HepG2 (cell line): ENCODE data around the gene PLCB4. TPM values are rescaled to one million over a fixed set of nuclear protein-coding genes. Genes with fewer than 3 reads are reported as not detected.

Experiments used
- ATAC-seq: fragments of 200-7000 bp; cut with Tn5 transposase; 3 replicates; pipeline ENCODE4 v1.9.1; 2020; ENCODE audit warnings: mild to moderate bottlenecking, moderate library complexity
- BruUV-seq: library from RNA; stranded (reverse); fragments of 400-500 nt; replicated peaks from 2 replicates; lab custom pipeline; 2021; lab: Mats Ljungman, UMichigan
- CTCF ChIA-PET: fragments of 300-600 bp; formaldehyde crosslinking; extraction: SDS; loops from one replicate; lab custom pipeline; 2021; ENCODE audit warnings: low total read pairs, inconsistent platforms, low intra/inter-chr PET ratio; lab: Yijun Ruan, JAX
- POLR2A ChIA-PET: fragments of 350-600 bp; sonication (Branson Sonifier 250); formaldehyde crosslinking; loops from one replicate; lab custom pipeline; 2020; ENCODE audit warnings: antibody characterized with exemption, inconsistent platforms; lab: Yijun Ruan, JAX
- DNase-seq: peaks from one replicate; pipeline ENCODE4 v3.0.0-alpha.2; 2015; ENCODE audit warnings: low spot score
- FAIRE-seq: peaks from 3 replicates; lab custom pipeline; 2011; peaks lifted over from hg19 to GRCh38; lab: Jason Lieb, UNC
- H2AFZ ChIP-seq: one replicate; pipeline ENCODE4 v1.6.1; 2011; ENCODE audit warnings: low read length, inconsistent platforms
- H3K27ac ChIP-seq: fragments of 300-600 bp; 3 replicates; pipeline ENCODE4 v1.8.0; 2011; ENCODE audit warnings: mixed run types, mild to moderate bottlenecking, mixed read lengths, low read length, inconsistent platforms; ENCODE audit not compliant: insufficient read depth; ENCODE audit errors: extremely low read length
- H3K27me3 ChIP-seq, 2 experiments: fragments of 200-600 bp in 1 of 2; 2 replicates in 1 of 2; 3 replicates in 1 of 2; pipeline versions ENCODE4 v1.6.0 to v1.8.0; 2011; ENCODE audit warnings: low read length in 2 of 2, mild to moderate bottlenecking in 2 of 2, moderate library complexity in 2 of 2, inconsistent platforms in 1 of 2; ENCODE audit not compliant: insufficient read depth in 2 of 2, control insufficient read depth in 1 of 2
- H3K36me3 ChIP-seq, 2 experiments: fragments of 200-600 bp in 1 of 2; replicated peaks in 1 of 2; 2 replicates in 1 of 2; 3 replicates in 1 of 2; pipeline versions ENCODE4 v1.5.1 to v1.8.0; 2011; ENCODE audit warnings: low read length in 2 of 2, inconsistent platforms in 1 of 2; ENCODE audit not compliant: insufficient read depth in 2 of 2, control insufficient read depth in 1 of 2
- H3K4me1 ChIP-seq: 2 replicates; pipeline ENCODE4 v1.5.1; 2012; ENCODE audit warnings: low read length, inconsistent platforms; ENCODE audit not compliant: insufficient read depth
- H3K4me2 ChIP-seq: 2 replicates; pipeline ENCODE4 v1.6.0; 2011; ENCODE audit warnings: low read depth, low read length, inconsistent platforms
- H3K4me3 ChIP-seq, 3 experiments: fragments of 200-600 bp in 1 of 3; sonication (generic), shearing (Covaris generic) in 1 of 3; replicated peaks in 1 of 3; 2 replicates each; pipeline ENCODE4 v1.5.1; 2011 to 2016; ENCODE audit warnings: low read length in 3 of 3, inconsistent platforms in 2 of 3, low read depth in 2 of 3, mild to moderate bottlenecking in 2 of 3, control low read depth in 1 of 3, mixed read lengths in 1 of 3; ENCODE audit not compliant: insufficient read depth in 1 of 3
- H3K79me2 ChIP-seq: one replicate; pipeline ENCODE4 v1.6.1; 2011; ENCODE audit warnings: low read length, inconsistent platforms; ENCODE audit not compliant: insufficient read depth
- H3K9ac ChIP-seq: 2 replicates; pipeline ENCODE4 v1.6.0; 2011; ENCODE audit warnings: mild to moderate bottlenecking, low read depth, low read length, inconsistent platforms; ENCODE audit not compliant: insufficient read depth
- H3K9me3 ChIP-seq: 2 replicates; pipeline ENCODE4 v1.5.1; 2012; ENCODE audit warnings: mild to moderate bottlenecking, low read length
- H4K20me1 ChIP-seq: 2 replicates; pipeline ENCODE4 v1.6.0; 2011; ENCODE audit warnings: inconsistent platforms, mild to moderate bottlenecking, low read length, moderate library complexity; ENCODE audit not compliant: insufficient read depth
- CBX5 ChIP-seq: sonication (generic); formaldehyde crosslinking; IDR thresholded peaks from 2 replicates; pipeline ENCODE4 v1.4.0; 2020; ENCODE audit warnings: missing genetic modification reagents, borderline replicate concordance
- ZEB1 ChIP-seq: IDR thresholded peaks from 2 replicates; pipeline ENCODE4 v1.6.1; 2012; ENCODE audit warnings: mild to moderate bottlenecking, low read depth, inconsistent platforms; ENCODE audit not compliant: insufficient replicate concordance
- WGBS: methylation state at CpG from one replicate; pipeline ENCODE4 v1.1.6; 2017; ENCODE audit warnings: low lambda C conversion rate; 5-methylcytosine and 5-hydroxymethylcytosine counted together
- in situ Hi-C: cut with HindIII; loops from 2 replicates; pipeline ENCODE4 v1.10.0; 2017; ENCODE audit warnings: low pct_unique_long_range_greater_than_20kb; ENCODE audit not compliant: extremely low pct_ligation_motif_present
- intact Hi-C: fragments of 100-400 bp; cut with micrococcal nuclease; formaldehyde crosslinking; loops from one replicate; pipeline ENCODE4 v1.10.0; 2022; ENCODE audit not compliant: unreplicated experiment
- polyA plus RNA-seq, 8 experiments: library from polyadenylated mRNA; depleted of rRNA in 3 of 8; stranded (reverse) in 7 of 8; unstranded in 1 of 8; fragments of >200 nt; fragmentation: Illumina TruSeq in 4 of 8; extraction: Trizol in 4 of 8; gene quantifications; 2 replicates each; pipeline versions ENCODE4 v1.2.1 to v1.2.3, GENCODE V29; 2011 to 2016; ENCODE audit warnings: low read depth in 4 of 8, missing spikeins in 1 of 8, mixed read lengths in 1 of 8; ENCODE audit not compliant: insufficient read depth in 1 of 8
- total RNA-seq, 5 experiments: library from RNA; depleted of rRNA; stranded (reverse); fragments of >200 nt; fragmentation: Illumina TruSeq; extraction: Trizol; gene quantifications; 2 replicates each; pipeline ENCODE4 v1.2.3, GENCODE V29; 2016; ENCODE audit warnings: low read depth in 1 of 5

The PLCB4 gene
- total and polyA plus RNA-seq, 2 of the 13 experiments (the other 11 are each of a cell fraction or from before 2014, with no cell fraction given), result 0.01 TPM; not detected in 1

- Histone ChIP-seq H3K27me3 (no peaks in the 10 kb centered on the region; a peak in 1 of 5 replicates), H3K4me1 (no peaks in the 10 kb centered on the region), H3K9ac (no peak overlapping the region), H3K36me3 (no peaks in the 10 kb centered on the region), H4K20me1 (no peaks in the 10 kb centered on the region), H3K79me2 (no peaks in the 10 kb centered on the region), H3K4me2 (no peak overlapping the region), H3K9me3 (no peaks in the 10 kb centered on the region), H2AFZ (no peak overlapping the region), H3K27ac (no peak overlapping the region), H3K4me3 (no peak overlapping the region)
- FAIRE-seq, result no peak
- ChIA-PET POLR2A (no interaction called here), CTCF (no interaction called here)
- no TSS peak for BruUV-seq
- in situ Hi-C loops (no loop called here), intact Hi-C loops (loop anchor here (10.0 kb wide), 1 partner anchor 115 kb away; no protein-coding TSS in a partner anchor)
- no peak for ATAC-seq
- no peak for TF ChIP-seq CBX5 (CRISPR knock-in tag)
- no peak for DNase-seq
- 8% methylated on average over 4 of the region's 4 CpGs for WGBS
These were observed 260.6 kb downstream of the PLCB4 start for GRCh38 chr20:9329355-9330101.

- no peak for DNase-seq
- no peaks in the 10 kb centered on the region for H3K36me3 ChIP-seq
- 64% methylated on average over 4 of the region's 4 CpGs for WGBS
- H3K4me2 ChIP-seq, result no peak overlapping the region
- H3K79me2 ChIP-seq, result no peaks in the 10 kb centered on the region
- intact Hi-C loops (no loop called here), in situ Hi-C loops (no loop called here)
- no peak overlapping the region for H3K9ac ChIP-seq
- CTCF ChIA-PET, result no interaction called here
- no peaks in the 10 kb centered on the region for H4K20me1 ChIP-seq
- H3K9me3 ChIP-seq, result no peaks in the 10 kb centered on the region
- FAIRE-seq, result no peak
- H3K4me3 ChIP-seq, result no peak overlapping the region
- ATAC-seq, result no peak
- no peak for TF ChIP-seq ZEB1
- TF ChIP-seq, all 625 proteins: peak for 0
- H3K27ac ChIP-seq, result no peak overlapping the region
- POLR2A ChIA-PET, result no interaction called here
- no peak overlapping the region for H2AFZ ChIP-seq
- no peaks in the 10 kb centered on the region; a peak in 1 of 5 replicates for H3K27me3 ChIP-seq
- BruUV-seq, result no TSS peak
- H3K4me1 ChIP-seq, result no peaks in the 10 kb centered on the region
These were observed 261.3 kb downstream of the PLCB4 start for GRCh38 chr20:9330151-9330550.
